Stimulated activated CD4-positive, alpha-beta T cell treated with anti-CD3 and anti-CD28 coated beads, Interleukin-2, amount 100 ng/mL, for 4 hours (primary cell): ENCODE measurements around the gene RNF186.
"Not testable (repeated sequence)": the region's sequence is repeated elsewhere in the genome, so short reads cannot be mapped to it uniquely, and the experiment has no call there.

ENCODE experiments used
- DNase-seq: peaks from one replicate; pipeline ENCODE4 v3.0.0-alpha.2; 2020; ENCODE audit warnings: low read depth

RNF186 gene

DNA sequence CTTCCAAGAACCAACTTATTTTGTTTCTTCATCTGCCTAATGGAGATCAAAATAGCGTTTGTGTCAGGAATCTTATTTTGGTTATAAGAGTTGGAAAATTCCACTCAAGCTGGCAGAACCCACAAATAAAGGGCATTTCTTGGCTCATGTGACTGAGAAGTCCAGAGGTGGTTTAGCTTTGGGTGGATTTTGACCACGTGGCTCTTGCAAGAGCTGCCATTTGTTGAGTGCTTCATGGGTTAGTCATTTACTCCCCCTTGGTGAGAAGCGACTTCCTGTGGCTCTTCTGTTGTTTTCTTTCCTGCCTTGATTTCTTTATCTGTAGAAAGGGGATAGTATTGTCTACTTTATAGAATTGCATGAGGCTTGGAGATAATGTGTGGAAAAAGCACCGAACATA lies 9.5 kb upstream of the RNF186 start:
- DNase-seq, result no peak

DNA sequence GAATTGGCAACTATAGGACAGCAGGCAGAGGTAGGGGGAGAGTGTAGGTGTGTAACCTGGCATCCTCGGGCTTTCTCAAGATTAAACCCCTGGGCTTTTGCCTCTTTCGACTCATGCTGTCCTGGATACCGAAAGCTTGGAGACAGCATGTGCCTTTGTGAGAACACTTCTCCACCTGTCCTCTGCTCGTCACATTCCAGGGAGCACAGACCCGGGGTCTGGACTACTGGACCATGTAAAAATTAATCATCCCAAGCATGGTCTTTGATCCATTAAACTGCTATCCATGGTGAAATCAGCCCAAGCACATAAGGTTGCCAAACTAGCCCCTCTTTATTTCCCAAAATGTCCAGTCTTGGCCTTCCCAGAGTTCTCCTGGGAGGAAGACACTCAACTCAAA lies 9.0 kb upstream of the RNF186 start:
- DNase-seq, result no peak

DNA sequence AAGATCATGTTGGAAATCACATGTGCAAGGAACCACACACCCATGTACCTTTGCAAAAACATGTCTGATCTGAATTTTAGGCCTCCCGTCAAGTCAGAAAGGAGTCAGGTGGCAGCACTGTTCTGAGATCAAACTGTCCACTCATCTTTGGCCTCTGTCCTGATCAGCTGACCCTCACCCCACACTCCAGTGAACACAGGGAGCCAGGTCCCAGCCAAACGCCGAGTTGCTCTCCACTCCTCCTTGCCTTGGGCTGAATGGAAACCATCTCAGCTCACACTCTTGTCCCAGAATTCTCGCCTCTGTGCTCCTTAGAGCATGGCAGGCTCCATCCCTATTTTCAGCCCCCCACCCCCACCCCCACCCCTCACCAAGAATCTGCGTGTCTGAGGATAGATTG lies 4.6 kb upstream of the RNF186 start:
- DNase-seq, result no peak

DNA sequence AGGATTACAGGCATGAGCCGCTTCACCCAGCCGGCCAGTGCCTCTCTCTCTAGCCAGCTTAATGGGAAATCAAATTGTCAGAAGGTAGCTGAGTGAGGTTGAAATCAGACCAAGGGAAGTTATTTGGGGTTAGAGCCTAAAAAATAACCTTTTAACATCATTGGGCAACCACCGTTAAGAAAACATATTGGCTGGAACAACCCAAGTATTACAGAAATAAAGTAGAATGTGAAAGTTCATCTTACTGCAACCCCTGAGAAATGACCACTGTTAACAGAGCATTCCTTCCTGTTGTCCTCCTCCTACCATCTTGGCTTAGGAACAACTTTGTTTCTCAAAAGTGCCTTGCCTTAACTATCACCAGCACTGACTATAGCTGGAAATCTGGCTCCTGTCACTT lies 3.2 kb upstream of the RNF186 start:
- DNase-seq, result no peak

DNA sequence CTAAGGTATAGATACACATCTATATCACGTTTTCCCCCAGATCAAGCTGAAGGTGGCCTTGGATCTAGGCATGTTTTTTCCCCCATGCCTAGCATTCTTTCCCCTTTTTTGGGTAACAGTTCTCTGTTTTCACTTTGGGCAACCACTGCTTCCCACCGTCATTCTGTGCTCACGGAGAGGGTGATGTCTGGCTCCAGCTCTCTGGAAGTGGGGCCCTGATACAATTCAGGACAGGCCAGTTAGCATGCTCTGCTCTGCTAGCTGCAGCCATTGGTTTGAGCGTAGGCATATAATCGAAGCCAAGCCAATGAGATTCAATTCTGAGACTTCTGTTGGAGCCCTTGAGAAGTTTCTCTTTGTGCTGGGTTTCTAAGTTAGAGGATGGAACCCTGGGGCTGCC lies 2.1 kb upstream of the RNF186 start:
- no peak for DNase-seq

DNA sequence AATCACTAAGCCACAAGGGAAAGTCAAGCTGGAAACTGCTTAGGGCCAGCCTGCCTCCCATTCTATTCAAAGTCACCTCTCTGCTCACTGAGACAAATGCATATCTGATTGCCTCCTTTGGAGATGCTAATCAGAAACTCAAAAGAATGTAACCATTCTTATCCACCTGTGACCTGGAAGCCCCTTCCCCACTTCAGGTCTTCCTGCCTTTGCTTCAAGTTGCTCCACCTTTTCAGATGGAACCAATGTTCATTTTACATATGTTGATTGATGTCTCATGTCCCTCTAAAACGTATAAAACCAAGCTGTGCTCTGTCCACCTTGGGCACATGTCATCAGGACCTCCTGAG lies 1.6 kb upstream of the RNF186 start:
- DNase-seq, result not testable (repeated sequence)

DNA sequence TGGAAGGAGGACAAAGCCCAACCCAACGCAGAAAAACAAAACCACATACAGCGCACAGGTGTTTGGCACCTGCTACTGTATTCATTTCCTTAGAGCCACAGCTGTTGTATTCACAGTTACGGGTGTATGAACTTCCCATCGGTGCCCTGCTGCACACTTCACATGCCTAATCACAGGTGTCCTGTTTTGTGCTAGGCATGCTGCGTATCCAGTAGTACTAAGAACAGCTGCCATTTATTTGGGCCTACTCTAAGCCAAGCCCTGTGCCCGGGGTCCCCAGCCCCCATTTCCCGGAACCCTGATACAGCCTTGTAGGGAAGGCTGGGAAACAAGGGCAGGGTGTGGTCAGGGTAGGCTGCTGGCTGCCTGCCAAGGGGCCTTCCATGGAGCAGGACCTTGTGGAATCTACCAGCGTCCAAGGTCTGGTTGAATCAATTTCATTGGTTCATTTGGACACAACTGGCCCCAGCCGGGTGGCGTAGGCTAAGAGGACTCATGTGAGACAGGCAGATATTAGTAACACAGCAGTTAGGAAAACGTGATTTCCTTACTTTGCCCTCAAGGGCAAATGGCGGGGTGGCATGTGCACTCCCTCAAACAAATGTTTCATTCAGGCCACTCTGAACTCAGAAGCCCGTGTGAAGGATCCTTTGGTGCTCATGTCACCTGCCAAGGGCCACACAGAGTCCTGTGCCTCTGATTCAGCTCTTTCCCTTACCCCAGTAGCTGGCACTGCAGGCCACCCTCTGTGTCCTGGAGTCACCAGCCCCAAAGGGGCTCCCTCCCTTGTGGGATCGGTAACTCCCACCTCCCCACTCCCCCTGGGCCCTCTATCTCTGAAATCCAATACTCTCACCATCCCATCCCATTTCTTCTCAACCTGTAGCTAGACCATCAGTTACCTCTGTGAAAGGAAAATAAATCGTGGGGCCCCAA lies 986 bp upstream of the RNF186 start:
- DNase-seq, result no peak

DNA sequence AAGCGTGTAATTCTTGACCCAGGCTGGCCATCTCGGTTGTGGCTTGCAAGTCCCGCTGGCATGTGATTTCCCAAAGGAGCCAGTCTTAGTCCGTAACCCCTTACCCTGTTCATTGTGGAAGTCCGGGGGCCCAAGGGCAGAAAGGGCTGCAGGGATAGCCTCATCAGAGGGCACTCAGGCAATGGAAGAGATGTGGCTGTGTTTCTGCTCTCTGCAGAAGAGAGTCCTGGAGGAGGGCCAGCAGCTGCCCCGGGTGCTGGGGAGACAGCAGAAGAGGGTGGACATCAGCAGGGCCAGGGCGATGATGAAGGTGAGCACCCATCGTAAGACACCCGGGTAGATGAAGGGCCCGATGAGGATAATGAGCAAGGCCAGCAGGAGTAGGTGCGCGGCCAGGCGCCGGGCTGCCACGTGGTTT lies 830 bp downstream of the RNF186 start:
- DNase-seq, result no peak

DNA sequence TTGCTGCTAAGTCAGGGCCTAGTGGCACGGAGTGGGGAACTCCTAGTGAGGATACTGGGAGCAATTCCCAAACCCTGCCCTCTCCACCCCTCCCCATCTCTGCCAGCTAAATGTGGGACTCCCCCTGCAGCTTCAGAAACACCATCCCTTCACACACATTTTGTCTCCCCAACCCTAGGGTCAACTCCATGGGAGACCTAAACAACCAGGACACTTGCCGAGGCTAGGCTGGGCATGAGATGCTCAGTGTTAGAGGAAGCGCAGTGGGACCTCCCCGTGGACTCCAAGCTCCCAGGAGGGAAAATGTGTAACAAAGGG lies 1.5 kb downstream of the RNF186 start:
- no peak for DNase-seq

DNA sequence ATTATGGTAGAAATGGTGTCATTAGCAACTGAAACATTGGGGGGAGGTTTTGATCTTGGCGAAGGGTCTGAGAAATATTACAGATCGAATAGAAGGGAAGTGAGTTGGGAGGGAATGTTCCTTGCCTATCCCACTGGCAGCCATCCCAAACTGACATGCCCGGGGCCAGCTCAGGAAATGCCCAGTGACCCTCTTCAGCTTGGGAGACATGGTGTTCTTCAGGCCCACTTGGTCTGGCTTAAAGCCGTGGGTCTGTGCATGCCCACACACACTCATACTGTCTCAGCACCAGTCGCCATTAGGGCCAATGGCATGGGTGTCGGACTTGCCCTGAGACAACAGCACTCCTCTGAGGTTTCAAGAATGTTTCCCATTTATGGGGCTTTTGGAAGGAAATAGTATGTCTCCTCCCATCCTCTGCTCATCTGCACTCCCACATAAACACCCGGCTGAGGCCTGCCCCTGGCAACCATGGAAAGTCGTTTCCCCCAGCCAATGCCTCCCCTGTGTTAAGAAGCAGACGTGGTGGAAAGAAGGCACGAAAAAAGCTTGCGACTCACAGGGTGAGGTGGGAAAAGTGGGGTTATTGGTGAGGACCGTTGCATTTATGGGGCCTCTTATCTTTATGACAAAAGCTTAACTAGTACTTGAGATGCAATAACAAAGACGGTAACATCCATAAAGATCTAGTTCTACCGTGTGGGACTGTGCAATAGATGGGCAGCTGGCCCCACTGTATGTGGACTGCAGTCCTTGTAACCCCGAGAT lies 2.0 kb downstream of the RNF186 start:
- no peak for DNase-seq

DNA sequence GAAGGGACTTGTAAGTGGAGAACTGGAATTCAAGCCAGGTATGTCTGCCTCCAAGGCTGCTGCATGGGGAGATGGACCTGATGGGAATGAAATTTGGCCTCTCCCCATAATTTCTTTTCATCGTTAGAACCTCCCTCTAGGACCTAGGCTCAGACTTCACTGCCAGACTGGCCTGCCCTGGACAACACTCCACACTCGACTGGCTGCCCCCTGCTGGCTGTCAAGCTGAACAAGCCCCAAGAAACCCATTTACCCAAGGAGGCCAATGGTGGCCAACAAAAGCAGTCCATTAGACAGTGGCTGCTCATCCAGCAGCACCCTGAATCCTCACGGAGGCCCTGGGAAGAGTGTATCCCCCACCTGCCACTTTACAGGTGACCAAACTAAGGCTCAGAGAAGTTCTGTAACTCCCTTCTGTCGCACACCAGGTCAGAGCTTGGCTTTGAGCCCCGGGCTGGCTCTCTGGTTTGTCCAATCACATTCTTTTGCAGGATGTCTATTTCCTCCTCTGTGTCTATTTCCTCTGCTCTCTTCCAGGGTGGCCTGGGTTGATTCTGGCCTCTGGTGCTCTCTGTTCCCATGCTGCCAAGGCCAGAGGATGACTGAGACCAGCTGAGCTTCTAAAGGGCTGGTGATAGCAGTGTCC lies 3.8 kb downstream of the RNF186 start:
- DNase-seq, result peak; percentile 20

DNA sequence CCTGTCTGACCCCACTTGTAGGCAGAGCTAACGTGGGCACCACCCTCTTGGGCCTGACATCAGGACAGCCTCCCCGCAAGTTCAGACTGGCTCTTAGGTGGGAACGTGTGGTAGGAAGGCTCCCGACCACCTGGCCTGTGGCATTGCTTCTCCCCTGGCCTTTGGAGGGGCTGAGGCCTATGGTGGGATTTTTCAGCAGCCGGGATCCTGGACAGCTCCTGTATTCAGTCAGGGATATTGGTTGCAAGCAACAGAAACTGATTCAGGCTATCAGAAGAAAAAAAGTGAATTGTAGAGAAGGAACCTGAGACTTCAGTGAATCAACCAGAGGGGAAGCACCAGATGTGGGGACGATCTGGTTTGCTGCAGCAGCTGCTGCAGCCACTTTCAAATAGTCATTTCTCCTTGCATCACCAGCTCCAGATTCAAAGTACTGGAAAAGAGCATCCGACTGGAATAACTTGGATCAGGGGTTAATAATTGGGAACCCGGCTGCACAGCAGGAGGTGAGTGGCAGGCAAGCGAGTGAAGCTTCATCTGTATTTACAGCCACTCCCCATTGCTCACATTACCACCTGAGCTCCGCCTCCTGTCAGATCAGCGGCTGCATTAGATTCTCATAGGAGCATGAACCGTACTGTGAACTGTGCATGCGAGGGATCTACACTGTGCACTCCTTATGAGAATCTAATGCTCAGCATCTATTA lies 5.9 kb downstream of the RNF186 start:
- no peak for DNase-seq

DNA sequence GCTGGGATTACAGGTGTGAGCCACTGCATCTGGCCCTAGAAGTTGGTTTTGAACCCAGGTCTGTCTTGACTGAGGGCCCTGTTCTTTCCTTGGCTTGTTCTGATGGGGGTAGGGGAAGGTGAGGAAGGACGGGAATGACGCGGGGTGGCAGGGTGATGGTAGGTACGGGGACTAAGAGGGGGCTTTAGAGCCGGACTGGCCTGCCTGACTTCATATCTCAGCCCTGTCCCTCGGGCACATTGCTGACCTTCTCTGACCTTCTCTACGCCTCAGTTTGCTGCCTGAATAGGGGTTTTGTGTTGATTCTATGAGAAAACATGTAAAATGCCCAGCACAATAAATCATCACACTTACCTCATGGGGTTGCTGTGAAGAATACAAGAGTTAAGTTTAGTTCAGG lies 6.7 kb downstream of the RNF186 start:
- no peak for DNase-seq

DNA sequence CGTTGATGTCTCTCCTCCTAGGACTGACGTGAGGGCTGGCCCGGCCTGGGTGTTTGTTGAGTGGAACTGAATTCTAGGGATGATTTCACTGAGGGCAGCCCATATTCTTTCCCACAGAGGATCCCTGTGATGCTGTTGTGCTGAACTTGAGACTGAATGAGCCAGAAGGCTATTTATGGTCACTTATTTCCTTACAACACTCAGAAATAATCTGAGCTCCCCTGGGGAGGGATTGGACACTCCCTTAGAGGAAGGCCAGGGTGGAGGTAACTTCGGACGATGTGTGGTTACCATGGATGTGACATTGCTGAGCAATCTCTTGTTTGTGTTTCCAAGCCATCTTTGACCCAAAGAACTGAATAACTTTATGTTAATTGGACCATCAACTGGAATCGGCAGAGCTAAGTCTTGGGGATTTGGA lies 10.2 kb downstream of the RNF186 start:
- no peak for DNase-seq

DNA sequence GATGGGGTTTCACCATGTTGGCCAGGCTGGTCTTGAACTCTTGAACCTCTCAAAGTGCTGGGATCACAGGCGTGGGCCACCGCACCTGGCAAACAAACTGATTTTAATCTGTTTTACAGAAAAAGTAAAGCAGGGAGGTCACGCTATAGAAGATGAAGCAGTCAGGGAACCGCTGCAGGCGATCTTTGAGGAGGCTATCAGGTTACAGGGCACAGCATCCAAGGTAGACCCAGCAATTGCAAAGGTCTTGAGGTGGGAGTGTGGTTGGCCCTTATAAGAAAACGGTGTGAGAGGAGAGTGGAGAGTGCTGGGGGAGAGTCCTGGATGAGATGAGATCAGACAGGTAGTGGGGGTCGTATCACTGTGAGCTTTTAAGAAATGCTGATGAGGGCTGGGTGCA lies 12.8 kb downstream of the RNF186 start:
- no peak for DNase-seq

DNA sequence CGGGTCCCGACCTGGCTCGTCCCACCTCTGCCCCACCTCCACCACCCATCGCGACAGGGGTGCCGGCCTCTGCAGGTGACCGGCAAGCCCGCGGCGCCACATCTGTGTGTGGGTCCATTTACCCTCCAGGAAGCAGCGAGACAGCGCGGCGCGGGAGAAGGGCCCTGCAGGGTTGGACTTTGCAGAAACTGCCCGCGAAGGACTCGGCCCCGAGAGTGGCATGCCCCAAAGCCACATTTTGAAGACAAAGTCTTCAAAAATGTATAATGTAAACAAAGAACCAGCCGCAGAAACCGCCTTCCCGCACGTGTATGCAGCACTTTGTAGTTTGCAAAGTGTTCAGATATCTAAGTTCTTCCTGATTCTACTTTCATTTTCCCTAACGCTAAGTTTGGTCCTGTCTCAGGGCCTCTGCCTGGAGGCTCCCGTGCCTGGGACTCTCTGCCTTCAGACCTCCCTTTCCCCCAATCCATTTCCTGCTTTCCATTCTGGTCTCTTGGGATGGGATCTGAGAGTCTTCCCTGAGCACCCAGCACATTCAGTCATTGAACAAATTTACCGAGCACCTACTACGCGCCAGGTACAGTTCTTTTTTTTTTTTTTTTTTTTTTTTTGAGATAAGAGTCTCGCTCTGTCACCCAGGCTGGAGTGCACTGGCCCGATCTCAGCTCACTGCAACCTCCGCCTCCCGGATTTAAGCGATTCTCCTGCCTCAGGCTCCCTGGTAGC lies 14.8 kb downstream of the RNF186 start:
- peak; percentile 13 for DNase-seq

DNA sequence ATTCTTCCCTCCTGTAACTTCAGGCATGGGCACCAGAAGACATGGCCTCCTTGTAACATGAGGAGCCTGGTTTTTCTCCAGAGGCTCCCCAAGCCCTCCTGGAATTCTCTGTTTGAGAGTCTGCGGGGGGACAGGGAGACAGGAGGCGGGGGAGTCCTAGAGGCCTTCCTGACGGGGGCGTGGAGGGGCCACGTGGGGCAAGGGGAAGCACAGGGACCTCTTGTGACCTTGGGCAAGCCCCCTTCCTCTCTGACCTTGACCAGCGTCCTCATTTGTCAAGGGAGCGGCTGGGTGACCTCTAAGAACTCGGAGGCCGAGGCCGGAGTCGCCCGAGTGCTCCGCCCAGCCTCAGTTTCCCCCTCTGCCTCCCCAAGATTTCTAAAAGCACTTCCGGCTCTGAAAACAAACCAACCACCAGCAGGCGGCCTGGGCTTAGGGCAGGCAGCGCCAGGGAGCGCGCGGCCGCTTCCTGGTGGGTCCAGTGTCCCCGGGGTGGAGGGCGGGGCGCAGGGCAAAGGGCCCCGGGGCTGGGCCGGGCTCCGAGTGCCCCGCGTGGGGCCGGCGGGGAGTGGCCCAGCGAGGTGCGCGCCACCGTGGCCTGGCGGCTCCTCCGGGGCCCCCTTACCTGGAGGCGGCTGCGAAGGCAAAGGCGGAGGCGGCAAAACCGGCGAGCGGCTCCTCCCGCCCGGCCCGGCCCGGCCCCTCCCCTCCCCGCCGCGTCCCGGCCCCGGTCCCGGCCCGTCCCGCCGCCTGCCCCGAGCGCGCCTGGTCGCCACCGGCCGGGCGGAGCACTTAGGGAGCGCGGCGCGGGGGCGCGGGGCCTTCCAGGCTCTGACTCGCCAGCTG lies 15.6 kb downstream of the RNF186 start, which contains the start of gene TMCO4:
Gene TMCO4 (minus strand): TSS at position 687 of the 846 bp plus-strand sequence. CDS start 19,158 bp downstream, outside the sequence.
- DNase-seq, result peak; percentile 26

DNA sequence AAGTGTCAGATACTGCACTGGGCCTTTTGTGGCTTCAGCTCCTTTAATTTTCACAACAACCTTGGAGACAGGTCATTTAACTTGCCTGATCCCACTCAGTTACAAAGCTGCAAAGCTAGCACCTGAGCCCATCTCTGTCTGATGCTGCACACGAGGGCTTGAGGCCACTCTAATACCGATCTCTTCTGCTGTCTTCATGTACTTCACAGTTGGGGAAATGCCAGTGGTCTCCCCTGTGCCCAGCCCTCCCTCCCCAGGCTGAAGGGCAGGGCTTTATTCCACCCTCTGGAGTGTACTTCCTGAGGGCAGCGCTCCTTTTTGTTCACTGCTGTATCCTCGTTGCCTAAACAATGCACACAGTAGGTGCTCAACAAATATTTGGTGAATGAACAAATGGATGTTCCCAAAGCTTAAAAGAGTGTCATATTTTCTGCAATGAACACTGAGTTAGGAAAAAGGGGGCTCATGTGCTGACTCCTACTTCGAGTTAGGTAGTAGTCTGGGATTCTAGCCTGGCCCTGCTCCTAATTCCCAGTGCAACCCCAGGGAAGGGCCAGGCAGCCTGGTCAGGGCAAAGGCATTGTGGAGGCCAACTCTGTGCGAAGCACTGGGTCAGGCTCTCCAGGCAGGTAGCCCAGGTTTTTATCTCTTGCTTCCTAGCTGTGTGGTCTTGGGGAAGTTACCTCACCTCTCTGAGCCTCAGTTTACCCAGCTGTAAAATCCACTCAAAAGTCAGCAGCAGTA lies 16.4 kb downstream of the RNF186 start:
- DNase-seq, result no peak

DNA sequence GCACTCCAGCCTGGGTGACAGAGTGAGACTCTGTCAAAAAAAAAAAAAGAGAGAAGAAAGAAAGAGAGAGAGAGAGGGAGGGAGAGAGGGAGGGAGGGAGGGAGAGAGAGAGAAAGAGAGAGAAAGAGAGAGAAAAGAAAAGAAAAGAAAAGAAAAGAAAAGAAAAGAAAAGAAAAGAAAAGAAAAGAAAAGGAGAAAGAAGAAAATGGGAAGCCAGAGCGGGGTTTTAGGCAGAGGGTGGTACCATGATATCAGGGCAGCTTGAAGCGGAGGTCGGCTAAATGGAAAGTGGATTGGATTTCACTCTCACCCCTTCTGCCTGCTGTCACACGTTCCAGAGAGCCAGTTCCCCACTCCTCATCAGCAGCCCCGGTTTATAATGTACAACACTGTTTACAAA lies 17.3 kb downstream of the RNF186 start:
- no peak for DNase-seq

DNA sequence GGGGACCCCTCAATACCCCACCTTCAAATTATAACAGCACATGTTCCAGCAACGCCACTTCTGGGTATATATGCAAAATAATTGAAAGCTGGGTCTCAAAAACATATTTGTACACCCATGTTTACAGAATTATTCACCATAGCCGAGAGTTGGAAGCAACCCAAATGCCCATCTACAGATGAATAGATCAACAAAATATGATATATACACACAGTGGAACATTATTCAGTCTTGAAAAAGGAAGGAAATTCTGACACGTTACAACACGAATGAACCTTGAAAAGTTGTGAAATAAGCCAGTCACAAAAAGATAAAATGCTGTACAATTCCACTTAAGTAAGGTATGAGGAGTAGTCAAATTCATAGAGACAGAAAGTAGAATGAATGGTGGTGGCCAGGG lies 20.5 kb downstream of the RNF186 start:
- no peak for DNase-seq
